Caco-2 (cell line): ENCODE results near the gene SHMT2. TPM values are rescaled to one million over a fixed set of nuclear protein-coding genes. Genes with fewer than 3 reads are reported as not detected.

Experiments
- BruUV-seq: library from RNA; stranded (reverse); fragments of 400-500 nt; replicated peaks from 2 replicates; lab custom pipeline; 2021; lab: Mats Ljungman, UMichigan
- CTCF ChIA-PET: fragments of 300-600 bp; sonication (Branson Sonifier 250); formaldehyde crosslinking; loops from one replicate; lab custom pipeline; 2022; ENCODE audit warnings: antibody characterized with exemption; lab: Charles Lee
- POLR2A ChIA-PET: fragments of 300-600 bp; sonication (Branson Sonifier 250); formaldehyde crosslinking; loops from one replicate; lab custom pipeline; 2022; ENCODE audit warnings: antibody characterized with exemption; lab: Charles Lee
- DNase-seq, 2 experiments: peaks; one replicate each; pipeline versions ENCODE4 v3.0.0 to v3.0.0-alpha.2; 2020 to 2022
- H3K27me3 ChIP-seq: replicated peaks from 2 replicates; pipeline ENCODE4 v1.6.0; 2011; ENCODE audit warnings: low read length; ENCODE audit not compliant: control insufficient read depth, insufficient read depth
- H3K36me3 ChIP-seq: 2 replicates; pipeline ENCODE4 v1.5.1; 2011; ENCODE audit warnings: low read length; ENCODE audit not compliant: control insufficient read depth, insufficient read depth
- H3K4me1 ChIP-seq: fragments of 250-450 bp; sonication (Bioruptor Pico); 2 replicates; pipeline ENCODE4 v1.5.1; 2020; ENCODE audit warnings: mild to moderate bottlenecking
- H3K4me3 ChIP-seq: 2 replicates; pipeline ENCODE4 v1.5.1; 2011; ENCODE audit warnings: low read depth, mild to moderate bottlenecking, control low read depth, low read length
- H3K9me3 ChIP-seq: fragments of 250-450 bp; sonication (Bioruptor Pico); 2 replicates; pipeline ENCODE4 v1.5.1; 2020; ENCODE audit warnings: mild to moderate bottlenecking, moderate library complexity
- H3K27ac Mint-ChIP-seq: one replicate; pipeline ENCODE4 v1.8.0; 2022; ENCODE audit warnings: mixed read lengths; ENCODE audit not compliant: unreplicated experiment
- H3K27me3 Mint-ChIP-seq: one replicate; pipeline ENCODE4 v1.8.0; 2022; ENCODE audit warnings: mixed read lengths; ENCODE audit not compliant: insufficient read depth, unreplicated experiment
- H3K36me3 Mint-ChIP-seq: one replicate; pipeline ENCODE4 v1.8.0; 2022; ENCODE audit warnings: mild to moderate bottlenecking, mixed read lengths; ENCODE audit not compliant: insufficient read depth, unreplicated experiment
- H3K4me1 Mint-ChIP-seq: one replicate; pipeline ENCODE4 v1.8.0; 2022; ENCODE audit warnings: low read depth, mixed read lengths; ENCODE audit not compliant: unreplicated experiment
- H3K4me3 Mint-ChIP-seq: one replicate; pipeline ENCODE4 v1.8.0; 2022; ENCODE audit warnings: mild to moderate bottlenecking, moderate library complexity, mixed read lengths; ENCODE audit not compliant: unreplicated experiment
- H3K9me3 Mint-ChIP-seq: one replicate; pipeline ENCODE4 v1.8.0; 2022; ENCODE audit warnings: mixed read lengths; ENCODE audit not compliant: unreplicated experiment
- intact Hi-C: fragments of 100-400 bp; cut with micrococcal nuclease; formaldehyde crosslinking; loops from one replicate; pipeline ENCODE4 v1.10.0; 2022; ENCODE audit not compliant: unreplicated experiment
- total RNA-seq: library from RNA; stranded (reverse); gene quantifications from 2 replicates; pipeline ENCODE4 v1.2.3, GENCODE V29; 2022
- TF ChIP-seq, protein P1 (sequence below), 2 experiments: fragments of 200-600 bp in 1 of 2; IDR thresholded peaks; 1 replicate in 1 of 2; 2 replicates in 1 of 2; pipeline versions ENCODE4 v1.5.1 to v1.8.0; 2011 to 2022; ENCODE audit warnings: antibody characterized with exemption in 1 of 2, control low read depth in 1 of 2, inconsistent platforms in 1 of 2, low read depth in 1 of 2, low read length in 1 of 2, mild to moderate bottlenecking in 1 of 2, moderate library complexity in 1 of 2; ENCODE audit not compliant: insufficient read depth in 1 of 2, severe bottlenecking in 1 of 2, unreplicated experiment in 1 of 2

Gene SHMT2
- total RNA-seq, 1 experiment from 2014 or later: 466 TPM

GRCh38 chr12:57193706-57194245, 35.7 kb upstream of the SHMT2 start:
- BruUV-seq: no TSS peak
- Histone ChIP-seq H3K4me1 (no peaks in the 10 kb centered on the region), H3K9me3 (no peaks in the 10 kb centered on the region), H3K27me3 (no peaks in the 10 kb centered on the region), H3K4me3 (no peak overlapping the region), H3K36me3 (peaks cover 8% of the 10 kb centered on the region)
- Mint-ChIP-seq H3K4me1 (no peaks in the 10 kb centered on the region), H3K36me3 (peaks cover 29% of the 10 kb centered on the region), H3K4me3 (no peak overlapping the region), H3K27ac (no peak overlapping the region), H3K9me3 (no peaks in the 10 kb centered on the region), H3K27me3 (no peaks in the 10 kb centered on the region)
- ChIA-PET CTCF (interaction anchor here (1.6 kb wide), 1 partner anchor 69 kb away, joined by 3 read pairs; no protein-coding TSS in a partner anchor), POLR2A (no interaction called here)
- DNase-seq: no peak
- TF ChIP-seq, protein P1, sequence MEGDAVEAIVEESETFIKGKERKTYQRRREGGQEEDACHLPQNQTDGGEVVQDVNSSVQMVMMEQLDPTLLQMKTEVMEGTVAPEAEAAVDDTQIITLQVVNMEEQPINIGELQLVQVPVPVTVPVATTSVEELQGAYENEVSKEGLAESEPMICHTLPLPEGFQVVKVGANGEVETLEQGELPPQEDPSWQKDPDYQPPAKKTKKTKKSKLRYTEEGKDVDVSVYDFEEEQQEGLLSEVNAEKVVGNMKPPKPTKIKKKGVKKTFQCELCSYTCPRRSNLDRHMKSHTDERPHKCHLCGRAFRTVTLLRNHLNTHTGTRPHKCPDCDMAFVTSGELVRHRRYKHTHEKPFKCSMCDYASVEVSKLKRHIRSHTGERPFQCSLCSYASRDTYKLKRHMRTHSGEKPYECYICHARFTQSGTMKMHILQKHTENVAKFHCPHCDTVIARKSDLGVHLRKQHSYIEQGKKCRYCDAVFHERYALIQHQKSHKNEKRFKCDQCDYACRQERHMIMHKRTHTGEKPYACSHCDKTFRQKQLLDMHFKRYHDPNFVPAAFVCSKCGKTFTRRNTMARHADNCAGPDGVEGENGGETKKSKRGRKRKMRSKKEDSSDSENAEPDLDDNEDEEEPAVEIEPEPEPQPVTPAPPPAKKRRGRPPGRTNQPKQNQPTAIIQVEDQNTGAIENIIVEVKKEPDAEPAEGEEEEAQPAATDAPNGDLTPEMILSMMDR (IDR thresholded peaks at IDR 0.05; ENCODE audit: insufficient read depth in 1 of 2, low read depth in 1 of 2, low read length in 1 of 2, severe bottlenecking in 1 of 2, unreplicated experiment in 1 of 2): no peak
- intact Hi-C loops: no loop called here

DNA sequence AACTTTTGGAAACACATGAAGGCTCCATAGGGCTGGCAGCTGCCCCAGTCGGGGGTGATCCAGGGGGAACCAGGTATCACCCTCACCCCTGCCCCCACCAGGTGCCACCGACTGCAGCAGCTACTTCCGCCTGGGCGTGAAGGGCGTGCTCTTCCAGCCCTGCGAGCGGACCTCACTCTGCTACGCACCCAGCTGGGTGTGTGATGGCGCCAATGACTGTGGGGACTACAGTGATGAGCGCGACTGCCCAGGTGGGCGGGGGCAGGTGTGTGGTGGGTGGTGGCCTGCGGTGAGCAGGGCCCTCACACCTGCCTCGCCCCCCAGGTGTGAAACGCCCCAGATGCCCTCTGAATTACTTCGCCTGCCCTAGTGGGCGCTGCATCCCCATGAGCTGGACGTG, 35.3 kb upstream of the SHMT2 start:
- H3K36me3 Mint-ChIP-seq: peaks cover 24% of the 10 kb centered on the region
- no peaks in the 10 kb centered on the region for H3K27me3 Mint-ChIP-seq
- H3K9me3 ChIP-seq: no peaks in the 10 kb centered on the region
- no peaks in the 10 kb centered on the region for H3K27me3 ChIP-seq
- no peaks in the 10 kb centered on the region for H3K9me3 Mint-ChIP-seq
- CTCF ChIA-PET: interaction anchor here (1.6 kb wide), 1 partner anchor 70 kb away, joined by 3 read pairs; no protein-coding TSS in a partner anchor
- H3K4me1 Mint-ChIP-seq: no peaks in the 10 kb centered on the region
- TF ChIP-seq, protein P1 (IDR thresholded peaks at IDR 0.05; ENCODE audit: insufficient read depth in 1 of 2, low read depth in 1 of 2, low read length in 1 of 2, severe bottlenecking in 1 of 2, unreplicated experiment in 1 of 2): no peak
- no peak overlapping the region for H3K4me3 ChIP-seq
- H3K27ac Mint-ChIP-seq: no peak overlapping the region
- H3K4me3 Mint-ChIP-seq: no peak overlapping the region
- no peaks in the 10 kb centered on the region for H3K4me1 ChIP-seq
- intact Hi-C loops: no loop called here
- BruUV-seq: no TSS peak
- no peak for DNase-seq
- peaks cover 8% of the 10 kb centered on the region for H3K36me3 ChIP-seq
- POLR2A ChIA-PET: no interaction called here

GRCh38 chr12:57195186-57195585, 34.3 kb upstream of the SHMT2 start:
- no peaks in the 10 kb centered on the region for H3K4me1 ChIP-seq
- no TSS peak for BruUV-seq
- intact Hi-C loops: no loop called here
- Mint-ChIP-seq H3K27me3 (no peaks in the 10 kb centered on the region), H3K27ac (no peak overlapping the region), H3K4me3 (no peak overlapping the region), H3K9me3 (no peaks in the 10 kb centered on the region), H3K4me1 (no peaks in the 10 kb centered on the region), H3K36me3 (peaks cover 23% of the 10 kb centered on the region)
- peaks cover 8% of the 10 kb centered on the region for H3K36me3 ChIP-seq
- ChIA-PET POLR2A (no interaction called here), CTCF (interaction anchor here (0.6 kb wide), 1 partner anchor 187 kb away, joined by 11 read pairs; no protein-coding TSS in a partner anchor)
- TF ChIP-seq, protein P1 (IDR thresholded peaks at IDR 0.05; ENCODE audit: insufficient read depth in 1 of 2, low read depth in 1 of 2, low read length in 1 of 2, severe bottlenecking in 1 of 2, unreplicated experiment in 1 of 2): no peak
- H3K27me3 ChIP-seq: no peaks in the 10 kb centered on the region
- H3K9me3 ChIP-seq: no peaks in the 10 kb centered on the region
- DNase-seq: no peak
- H3K4me3 ChIP-seq: no peak overlapping the region
